Sciatic nerve (tissue), 2 donors: ENCODE measurements around the gene KIFC1. TPM values are rescaled to one million over a fixed set of nuclear protein-coding genes. Genes with fewer than 3 reads are reported as not detected.

Source experiments
- ATAC-seq: fragments of 200-7000 bp; cut with Tn5 transposase; one replicate; pipeline ENCODE4 v1.9.1; 2020; ENCODE audit warnings: mild to moderate bottlenecking, moderate library complexity
- DNase-seq: peaks from one replicate; pipeline ENCODE4 v3.0.0-alpha.2; 2020; ENCODE audit warnings: low spot score
- intact Hi-C: fragments of 100-400 bp; cut with DNase I; formaldehyde crosslinking; loops from one replicate; pipeline ENCODE4 v1.14.2; 2022
- total RNA-seq: library from RNA; stranded (reverse); fragmentation: NEBNext Ultra II Directional; extraction: Animal tissue kit (Norgen Biotek cat#: 25700); gene quantifications from one replicate; pipeline ENCODE4 v1.2.1, GENCODE V29; 2021
- donor health status: DM: no; HTN: no; CAD: no.
- donor health status: DM: no; HTN: no; CAD: no.

KIFC1 gene
- total RNA-seq, 1 donor from 2014 or later, result 1.5 TPM

DNA sequence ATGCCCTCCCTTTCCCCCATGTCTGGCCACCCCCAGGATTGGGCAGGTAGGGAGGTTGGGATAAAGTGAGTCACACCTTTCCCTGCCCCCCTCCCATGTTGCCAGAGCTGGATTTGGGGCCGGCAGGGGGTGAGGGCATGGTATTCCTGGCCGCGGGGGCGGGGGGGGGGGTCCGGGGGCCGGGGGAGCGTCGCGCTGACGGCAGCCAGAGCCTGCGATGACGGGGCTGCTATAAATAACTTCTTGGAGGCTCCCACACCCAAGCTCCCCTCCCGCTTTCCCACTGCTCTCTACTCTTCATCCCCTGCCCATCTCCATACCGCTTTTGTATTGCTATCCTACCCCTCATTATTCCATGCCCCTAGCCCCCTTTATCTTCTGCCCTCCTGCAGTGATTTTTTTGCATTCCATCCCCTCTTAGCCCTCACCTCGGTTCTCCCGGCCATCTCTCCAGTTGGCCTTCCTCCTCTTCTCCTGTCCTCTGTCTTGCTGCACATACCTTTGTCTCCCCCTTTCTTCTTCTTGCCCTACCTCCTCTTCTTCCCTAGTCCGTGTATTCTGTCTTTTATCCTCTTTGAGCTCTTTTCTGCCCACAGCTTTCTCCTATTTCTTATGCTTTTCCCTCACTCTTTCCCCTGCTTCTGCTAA is 42.0 kb downstream of the KIFC1 start:
- ATAC-seq (no peak), DNase-seq (no peak)
- intact Hi-C loops, result no loop called here

DNA sequence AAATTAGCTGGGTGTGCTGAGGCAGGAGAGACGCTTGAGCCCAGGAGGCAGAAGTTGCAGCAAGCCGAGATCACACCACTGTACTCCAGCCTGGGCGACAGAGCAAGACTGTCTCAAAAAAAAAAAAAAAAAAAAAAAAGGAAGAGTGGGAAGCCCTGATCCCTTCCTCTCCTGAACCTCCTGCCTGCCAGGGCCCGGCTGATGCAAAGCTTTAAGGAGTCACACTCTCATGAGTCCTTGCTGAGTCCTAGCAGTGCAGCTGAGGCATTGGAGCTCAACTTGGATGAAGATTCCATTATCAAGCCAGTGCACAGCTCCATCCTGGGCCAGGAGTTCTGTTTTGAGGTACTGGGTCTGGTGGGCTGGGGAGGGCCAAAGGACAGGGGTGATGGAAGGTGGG is 43.3 kb downstream of the KIFC1 start:
- intact Hi-C loops, result no loop called here

DNA sequence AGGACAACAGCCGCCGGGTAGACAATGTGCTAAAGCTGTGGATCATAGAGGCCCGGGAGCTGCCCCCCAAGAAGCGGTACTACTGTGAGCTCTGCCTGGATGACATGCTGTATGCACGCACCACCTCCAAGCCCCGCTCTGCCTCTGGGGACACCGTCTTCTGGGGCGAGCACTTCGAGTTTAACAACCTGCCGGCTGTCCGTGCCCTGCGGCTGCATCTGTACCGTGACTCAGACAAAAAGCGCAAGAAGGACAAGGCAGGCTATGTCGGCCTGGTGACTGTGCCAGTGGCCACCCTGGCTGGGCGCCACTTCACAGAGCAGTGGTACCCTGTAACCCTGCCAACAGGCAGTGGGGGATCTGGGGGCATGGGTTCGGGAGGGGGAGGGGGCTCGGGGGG is 46.0 kb downstream of the KIFC1 start:
- intact Hi-C loops, result no loop called here
- no peak for ATAC-seq
- DNase-seq, result no peak

More for the DNA sequence above, 43.3 kb downstream of the KIFC1 start:
- no peak for DNase-seq
- ATAC-seq, result no peak

DNA sequence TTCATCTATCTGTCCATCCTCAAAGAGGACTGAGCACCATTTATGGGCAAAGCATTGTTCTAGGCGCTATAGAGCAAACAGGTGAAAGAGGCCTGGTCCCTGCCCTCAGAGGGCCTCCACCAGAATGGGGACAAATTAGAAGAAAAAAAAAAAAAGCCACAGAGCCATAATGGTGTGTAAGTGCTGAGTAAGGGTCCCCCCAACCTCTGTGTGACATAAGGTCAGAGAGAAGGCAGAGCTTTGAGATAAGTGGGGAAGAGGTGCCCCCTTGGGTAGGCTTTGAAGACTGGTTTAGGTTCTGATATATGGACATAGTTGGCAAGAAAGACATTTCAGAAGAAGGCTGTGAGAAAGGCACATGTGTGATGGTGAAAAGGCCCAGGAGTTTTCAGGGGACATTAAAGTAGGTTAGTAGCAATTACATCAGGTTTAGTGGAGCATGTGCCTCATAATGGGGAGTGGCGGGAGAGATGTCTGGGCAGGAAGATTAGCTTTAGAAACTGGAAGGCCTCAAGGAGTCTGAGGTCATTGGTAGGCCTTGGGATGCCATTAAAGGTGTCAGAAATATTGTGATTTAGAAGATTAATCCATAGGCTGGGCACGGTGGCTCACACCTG is 47.5 kb downstream of the KIFC1 start:
- ATAC-seq (no peak), DNase-seq (no peak)
- intact Hi-C loops, result no loop called here

DNA sequence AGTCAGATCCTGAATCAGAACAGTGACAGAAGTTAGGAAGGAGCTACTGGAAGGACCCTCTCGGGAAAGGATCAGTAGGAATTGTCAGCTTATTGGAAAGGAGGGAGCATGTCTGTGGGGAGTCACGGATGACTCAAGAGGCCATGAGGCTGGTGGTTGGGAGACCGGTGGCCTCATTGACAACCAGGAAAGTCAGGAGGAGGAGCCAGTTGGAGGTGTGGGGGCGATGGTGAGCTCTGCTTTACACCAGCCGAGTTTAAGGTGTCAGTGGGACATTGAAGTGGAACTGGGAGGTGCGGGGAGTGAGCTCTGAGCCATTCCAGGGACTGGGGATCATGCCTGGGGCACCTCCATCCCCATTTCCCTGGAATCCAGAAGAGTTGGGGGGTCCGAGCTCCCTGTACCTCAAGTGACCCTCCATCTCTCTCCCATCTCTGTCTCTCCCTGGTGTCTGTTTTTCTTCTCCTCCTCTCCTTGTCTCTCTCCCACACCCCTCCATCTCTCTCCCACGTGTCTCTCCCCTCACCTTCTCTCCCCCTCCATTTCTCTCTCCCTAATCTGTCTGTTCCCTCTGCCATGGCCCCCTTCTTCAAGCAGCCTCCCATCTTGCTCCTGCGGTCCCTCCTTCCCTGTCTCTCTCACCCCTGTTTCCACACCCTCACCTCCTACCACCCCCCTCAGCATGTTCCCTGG is 48.5 kb downstream of the KIFC1 start:
- no peak for DNase-seq
- intact Hi-C loops, result no loop called here
- no peak for ATAC-seq

DNA sequence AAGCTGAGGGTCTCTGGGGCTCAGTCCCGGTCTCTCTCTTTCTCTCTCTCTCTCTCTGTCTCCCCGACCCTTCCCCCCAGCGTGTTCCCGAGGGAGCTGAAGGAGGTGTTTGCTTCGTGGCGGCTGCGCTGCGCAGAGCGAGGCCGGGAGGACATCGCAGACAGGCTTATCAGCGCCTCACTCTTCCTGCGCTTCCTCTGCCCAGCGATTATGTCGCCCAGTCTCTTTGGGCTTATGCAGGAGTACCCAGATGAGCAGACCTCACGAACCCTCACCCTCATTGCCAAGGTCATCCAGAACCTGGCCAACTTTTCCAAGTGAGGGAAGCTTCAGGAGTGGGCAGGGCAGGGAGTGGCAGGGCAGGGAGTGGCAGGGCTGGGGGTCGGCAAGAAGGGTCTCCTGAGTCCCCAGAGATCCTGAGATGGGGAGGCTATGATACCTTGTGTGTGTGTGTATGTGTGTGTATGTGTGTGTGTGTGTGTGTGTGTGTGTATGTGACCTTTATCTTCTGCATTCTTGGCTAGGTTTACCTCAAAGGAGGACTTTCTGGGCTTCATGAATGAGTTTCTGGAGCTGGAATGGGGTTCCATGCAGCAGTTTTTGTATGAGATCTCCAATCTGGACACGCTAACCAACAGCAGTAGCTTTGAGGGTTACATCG is 49.2 kb downstream of the KIFC1 start:
- no peak for ATAC-seq
- intact Hi-C loops, result no loop called here
- DNase-seq, result no peak

DNA sequence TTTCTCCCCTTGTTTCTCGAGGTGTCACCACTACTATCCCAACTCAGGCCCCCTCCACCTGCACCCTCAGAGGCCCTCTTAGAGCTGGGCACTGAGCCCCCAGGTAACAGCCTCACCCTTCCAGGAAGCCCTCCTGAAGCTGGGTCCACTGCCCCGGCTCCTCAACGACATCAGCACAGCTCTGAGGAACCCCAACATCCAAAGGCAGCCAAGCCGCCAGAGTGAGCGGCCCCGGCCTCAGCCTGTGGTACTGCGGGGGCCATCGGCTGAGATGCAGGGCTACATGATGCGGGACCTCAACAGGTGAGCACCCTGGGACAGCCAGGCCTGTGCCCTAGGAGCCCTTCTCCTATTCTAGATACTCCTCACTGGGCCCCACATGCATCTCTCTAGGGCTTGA is 49.8 kb downstream of the KIFC1 start:
- intact Hi-C loops, result no loop called here
- ATAC-seq (no peak), DNase-seq (no peak)

DNA sequence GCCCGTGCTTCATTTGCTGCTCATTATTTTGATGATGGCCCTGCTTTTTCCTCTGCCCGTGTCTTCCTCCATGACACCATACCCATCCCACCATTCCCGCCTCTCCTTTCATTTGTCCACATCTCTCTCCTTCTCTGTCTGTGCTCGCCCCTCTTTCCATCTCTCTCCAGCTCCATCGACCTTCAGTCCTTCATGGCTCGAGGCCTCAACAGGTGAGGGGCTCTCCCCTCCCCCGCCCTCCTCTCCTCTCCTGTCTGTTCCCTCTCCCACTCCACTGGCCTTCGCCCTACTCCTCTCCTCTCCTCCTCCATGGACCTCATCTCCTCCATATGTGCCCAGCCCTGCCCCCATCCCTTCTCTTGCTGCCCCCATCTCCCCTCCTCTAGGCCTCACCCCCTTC is 50.7 kb downstream of the KIFC1 start:
- DNase-seq (no peak), ATAC-seq (no peak)
- intact Hi-C loops, result no loop called here

DNA sequence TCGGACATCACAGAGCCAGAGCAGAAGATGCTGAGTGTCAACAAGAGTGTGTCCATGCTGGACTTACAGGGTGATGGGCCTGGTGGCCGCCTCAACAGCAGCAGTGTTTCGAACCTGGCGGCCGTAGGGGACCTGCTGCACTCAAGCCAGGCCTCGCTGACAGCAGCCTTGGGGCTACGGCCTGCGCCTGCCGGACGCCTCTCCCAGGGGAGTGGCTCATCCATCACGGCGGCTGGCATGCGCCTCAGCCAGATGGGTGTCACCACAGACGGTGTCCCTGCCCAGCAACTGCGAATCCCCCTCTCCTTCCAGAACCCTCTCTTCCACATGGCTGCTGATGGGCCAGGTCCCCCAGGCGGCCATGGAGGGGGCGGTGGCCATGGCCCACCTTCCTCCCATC is 51.4 kb downstream of the KIFC1 start:
- ATAC-seq, result no peak

DNA sequence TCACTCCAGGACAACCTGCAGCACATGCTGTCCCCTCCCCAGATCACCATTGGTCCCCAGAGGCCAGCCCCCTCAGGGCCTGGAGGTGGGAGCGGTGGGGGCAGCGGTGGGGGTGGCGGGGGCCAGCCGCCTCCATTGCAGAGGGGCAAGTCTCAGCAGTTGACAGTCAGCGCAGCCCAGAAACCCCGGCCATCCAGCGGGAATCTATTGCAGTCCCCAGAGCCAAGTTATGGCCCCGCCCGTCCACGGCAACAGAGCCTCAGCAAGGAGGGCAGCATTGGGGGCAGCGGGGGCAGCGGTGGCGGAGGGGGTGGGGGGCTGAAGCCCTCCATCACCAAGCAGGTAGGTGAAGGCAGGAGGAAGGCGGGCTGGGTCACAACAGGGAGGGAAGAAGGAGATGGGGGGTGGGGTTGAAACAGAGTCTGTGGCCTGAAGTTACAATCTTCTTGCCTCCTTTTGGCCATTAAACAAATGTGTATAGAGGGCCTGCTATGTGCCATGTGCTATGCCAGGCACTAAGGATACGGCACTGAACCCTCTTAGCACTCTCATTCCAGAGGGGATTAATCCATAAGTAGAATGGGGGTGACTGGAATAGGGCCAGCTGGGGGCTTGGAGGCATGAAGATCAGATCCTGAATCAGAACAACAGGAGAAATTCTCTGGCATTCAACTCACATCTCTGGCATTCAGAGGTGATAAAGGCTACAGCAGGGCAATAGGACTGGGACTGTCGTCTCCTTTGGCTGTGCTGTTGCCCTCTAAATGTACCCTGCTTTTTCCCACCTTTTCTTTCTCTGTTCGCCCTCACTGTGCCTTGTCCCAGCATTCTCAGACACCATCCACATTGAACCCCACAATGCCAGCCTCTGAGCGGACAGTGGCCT is 52.2 kb downstream of the KIFC1 start:
- intact Hi-C loops, result no loop called here
- no peak for ATAC-seq

More for the DNA sequence above, 51.4 kb downstream of the KIFC1 start:
- intact Hi-C loops, result no loop called here
- no peak for DNase-seq

DNA sequence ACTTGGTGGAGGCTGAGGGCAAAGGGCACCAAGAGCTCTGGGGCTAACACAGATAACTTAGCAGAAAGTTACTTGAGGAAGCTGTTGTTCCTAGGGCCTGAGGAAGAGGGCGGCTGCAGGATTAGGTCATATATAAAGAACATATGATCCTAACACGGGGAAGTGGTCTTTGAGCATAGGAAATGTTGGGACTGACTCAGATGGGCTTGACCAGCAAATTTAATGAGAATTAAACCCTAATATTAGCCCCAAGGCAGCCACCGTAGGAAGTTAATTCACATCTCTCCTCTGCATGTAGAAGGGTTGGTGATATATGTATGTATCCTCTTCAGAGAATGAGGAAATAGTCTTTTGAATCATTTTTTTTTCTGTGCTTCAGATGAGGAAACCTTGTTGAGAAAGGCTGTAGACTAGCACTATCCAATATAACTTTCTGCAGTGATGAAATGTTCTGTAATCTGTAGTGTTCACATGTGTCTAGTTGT is 53.5 kb downstream of the KIFC1 start:
- no peak for ATAC-seq
- no peak for DNase-seq
- intact Hi-C loops, result no loop called here

More for the DNA sequence above, 52.2 kb downstream of the KIFC1 start:
- no peak for DNase-seq

DNA sequence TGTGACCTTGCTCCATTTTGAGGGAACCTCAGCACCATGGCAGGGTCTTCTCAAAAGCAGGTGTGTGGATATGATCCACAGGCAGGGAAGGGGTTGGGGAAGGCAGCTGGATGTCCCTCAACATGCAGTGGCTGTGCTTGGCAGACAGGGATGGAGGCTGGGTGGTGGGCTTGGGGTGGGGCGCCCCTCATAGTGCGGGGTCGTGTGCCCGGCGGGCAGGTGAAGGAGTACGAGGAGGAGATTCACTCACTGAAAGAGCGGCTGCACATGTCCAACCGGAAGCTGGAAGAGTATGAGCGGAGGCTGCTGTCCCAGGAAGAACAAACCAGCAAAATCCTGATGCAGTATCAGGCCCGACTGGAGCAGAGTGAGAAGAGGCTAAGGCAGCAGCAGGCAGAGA is 54.7 kb downstream of the KIFC1 start:
- ATAC-seq (no peak), DNase-seq (no peak)
- intact Hi-C loops, result no loop called here

DNA sequence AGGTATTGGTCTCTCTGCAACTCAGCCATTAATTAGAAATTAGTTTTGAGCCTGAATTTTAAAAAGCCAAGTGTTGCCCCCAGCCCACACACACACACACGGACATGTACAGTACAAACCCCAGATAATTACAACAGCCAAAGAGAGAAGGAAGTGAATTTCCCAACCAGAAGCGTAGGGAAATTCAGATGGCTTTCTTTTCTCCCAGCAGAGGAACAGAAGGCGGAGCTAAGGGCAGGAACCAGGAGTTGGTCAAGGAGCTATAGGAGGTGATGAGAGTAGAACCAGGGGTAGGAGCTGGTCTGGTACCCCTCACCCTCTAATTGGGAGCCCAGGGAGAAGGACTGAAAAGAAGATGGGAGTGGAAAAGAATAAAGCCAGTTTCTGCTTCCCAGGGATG is 58.8 kb downstream of the KIFC1 start:
- ATAC-seq (no peak), DNase-seq (no peak)
- intact Hi-C loops, result loop anchor here (10.0 kb wide), 1 partner anchor 124 kb away; no protein-coding TSS in a partner anchor

DNA sequence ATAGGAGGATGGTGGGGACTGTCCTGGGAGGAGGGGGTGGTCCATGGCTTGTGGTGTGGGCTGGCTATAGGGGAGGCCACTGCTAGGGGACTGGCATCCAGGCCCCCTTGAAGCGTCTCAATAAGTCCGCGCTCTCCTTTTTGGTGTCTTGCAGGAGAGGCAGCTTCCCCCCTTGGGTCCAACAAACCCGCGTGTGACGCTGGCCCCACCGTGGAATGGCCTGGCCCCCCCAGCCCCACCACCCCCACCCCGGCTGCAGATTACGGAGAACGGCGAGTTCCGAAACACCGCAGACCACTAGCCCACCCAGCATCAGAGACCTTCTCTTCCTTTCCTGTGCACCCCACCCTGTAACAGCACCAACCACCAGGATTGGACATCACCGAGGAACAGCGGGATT is 60.0 kb downstream of the KIFC1 start:
- no peak for ATAC-seq
- intact Hi-C loops, result loop anchor here (10.0 kb wide), 1 partner anchor 123 kb away; no protein-coding TSS in a partner anchor
- DNase-seq, result no peak

DNA sequence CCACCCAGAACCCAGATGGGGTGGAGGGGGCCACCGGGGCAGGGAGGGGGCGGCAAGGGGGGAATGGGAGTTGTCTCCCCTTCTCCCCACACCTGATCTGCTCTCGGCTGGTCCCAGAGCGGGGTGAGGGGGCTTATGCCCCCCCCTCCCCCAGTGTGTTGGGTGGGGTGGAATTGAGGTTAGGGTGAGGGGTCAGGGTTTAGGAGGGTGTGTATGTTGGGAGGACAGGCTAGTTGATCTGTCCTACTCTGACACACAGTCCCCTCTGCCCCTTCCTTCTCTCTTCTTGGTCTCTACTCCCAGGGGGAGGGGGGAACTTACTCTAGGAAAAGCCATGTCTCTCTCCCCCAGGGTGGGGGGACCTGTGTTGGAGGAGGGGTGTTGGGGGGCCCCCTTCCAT is 60.9 kb downstream of the KIFC1 start:
- intact Hi-C loops, result loop anchor here (10.0 kb wide), 1 partner anchor 122 kb away; no protein-coding TSS in a partner anchor

DNA sequence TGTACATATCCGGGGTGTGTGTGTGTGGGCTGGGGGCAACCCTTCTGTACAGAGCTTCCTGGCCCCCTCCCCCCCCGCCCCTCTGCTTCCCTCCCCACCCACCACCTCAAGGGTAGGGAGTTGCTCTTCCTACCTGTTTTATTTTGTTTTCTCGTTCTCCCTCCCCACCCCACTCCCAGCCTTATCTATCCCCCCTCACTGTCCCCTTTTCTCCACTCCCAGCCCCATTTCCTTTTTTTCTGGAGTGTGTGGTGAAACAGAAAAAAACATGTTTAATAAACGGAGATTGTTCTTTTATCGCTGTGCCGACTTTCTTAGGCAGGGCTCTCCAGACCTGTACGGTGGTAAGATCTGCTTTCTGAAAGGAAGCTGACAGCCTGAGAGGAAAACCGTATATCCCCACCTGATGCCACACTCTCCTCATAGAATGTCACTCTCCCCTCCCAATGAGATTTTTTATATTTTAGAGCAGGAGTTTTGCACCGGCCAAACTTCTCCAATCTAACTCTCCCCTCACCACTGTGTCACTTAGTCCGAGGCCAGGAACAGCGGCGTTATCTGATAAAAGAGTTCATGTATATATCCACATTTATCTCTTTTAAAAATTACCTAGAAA is 61.9 kb downstream of the KIFC1 start:
- DNase-seq (no peak), ATAC-seq (no peak)
- intact Hi-C loops, result loop anchor here (10.0 kb wide), 1 partner anchor 121 kb away; no protein-coding TSS in a partner anchor

More for the DNA sequence above, 60.9 kb downstream of the KIFC1 start:
- DNase-seq (no peak), ATAC-seq (no peak)

DNA sequence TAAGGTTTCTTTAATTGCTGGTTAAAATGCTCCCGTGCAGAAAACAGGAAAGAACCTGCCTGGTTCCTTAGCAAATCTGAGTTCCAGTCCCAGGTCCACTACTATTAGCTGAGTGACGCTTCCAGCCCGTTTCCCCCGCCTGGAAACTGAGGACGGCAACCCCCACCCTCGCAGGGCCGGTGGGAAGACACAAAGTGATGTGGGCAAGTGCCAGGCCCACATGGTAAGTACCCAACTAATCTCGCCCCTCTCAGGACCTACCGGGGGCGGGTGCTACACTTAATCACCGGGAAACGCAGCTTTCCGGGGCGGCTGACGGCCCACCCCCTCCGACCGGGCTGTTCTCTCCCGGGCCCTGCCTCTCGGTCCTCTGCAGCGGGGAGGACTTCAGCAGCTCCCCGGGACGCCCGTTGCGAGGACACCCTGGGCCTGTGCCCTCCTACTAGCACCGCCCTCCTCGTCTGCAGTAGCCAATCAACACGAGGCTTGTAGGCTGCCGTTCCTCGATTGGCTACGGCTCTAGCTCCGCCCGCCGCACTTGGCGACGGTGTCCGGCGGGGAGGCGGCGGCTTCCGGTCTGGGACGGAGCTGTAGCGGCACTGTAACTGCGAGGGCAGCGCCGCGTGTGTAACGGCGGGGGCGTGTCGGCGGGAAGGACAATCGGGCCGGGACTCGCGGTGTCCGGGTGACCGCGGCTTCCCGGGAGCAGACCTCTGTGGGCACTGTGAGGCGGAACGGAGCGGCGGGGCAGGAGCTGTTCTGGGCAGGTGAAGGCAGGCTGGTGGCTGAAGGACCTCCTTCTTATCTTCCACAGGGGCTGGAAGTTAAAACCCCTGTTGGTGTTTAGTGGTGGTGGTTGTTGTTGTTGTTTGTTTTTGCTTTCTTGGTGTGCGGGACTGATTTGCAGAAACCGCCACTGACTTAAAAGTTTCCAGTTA is 62.7 kb downstream of the KIFC1 start, which contains the start of gene ZBTB9:
ZBTB9 (plus strand) TSS at position 568 of the 938 bp plus-strand sequence. CDS start 525 bp downstream, outside the sequence.
- intact Hi-C loops, result loop anchor here (10.0 kb wide), 1 partner anchor 121 kb away; no protein-coding TSS in a partner anchor
- ATAC-seq (peak; percentile 99), DNase-seq (peak; percentile 97)
